Astrocyte of the cerebellum (primary cell): ENCODE results near the gene COL12A1.

Experiments
- DNase-seq: peaks from one replicate; pipeline ENCODE4 v3.0.0-alpha.2; 2011; ENCODE audit warnings: low read depth
- H3K4me3 ChIP-seq: 2 replicates; pipeline ENCODE4 v1.5.1; 2011; ENCODE audit warnings: mild to moderate bottlenecking, low read depth, low read length, moderate library complexity
- CTCF ChIP-seq: IDR thresholded peaks from 2 replicates; pipeline ENCODE4 v1.5.1; 2012; ENCODE audit warnings: low read length, low read depth, moderate library complexity, mild to moderate bottlenecking; ENCODE audit errors: missing control alignments
- in situ Hi-C: cut with HindIII; loops from 2 replicates; pipeline ENCODE4 v1.10.0; 2017; ENCODE audit warnings: low sequenced_read_pairs

Gene COL12A1

GRCh38 chr6:75217193-75217592 is 11.3 kb upstream of the COL12A1 start:
- DNase-seq, result no peak
- H3K4me3 ChIP-seq, result no peak overlapping the region
- in situ Hi-C loops, result loop anchor here (25.0 kb wide), 3 partner anchors 805 to 1255 kb away; no protein-coding TSS in a partner anchor
- TF ChIP-seq CTCF, result no peak

- DNase-seq, result no peak
- TF ChIP-seq CTCF, result no peak
- no peak overlapping the region for H3K4me3 ChIP-seq
- in situ Hi-C loops, result loop anchor here (25.0 kb wide), 3 partner anchors 803 to 1253 kb away; no protein-coding TSS in a partner anchor
These were observed 9.4 kb upstream of the COL12A1 start for GRCh38 chr6:75215291-75215690.

GRCh38 chr6:75213732-75214131 is 7.9 kb upstream of the COL12A1 start:
- no peak for TF ChIP-seq CTCF
- H3K4me3 ChIP-seq, result no peak overlapping the region
- in situ Hi-C loops, result loop anchor here (5.0 to 25.0 kb wide), 4 partner anchors 801 to 1356 kb away; no protein-coding TSS in a partner anchor
- DNase-seq, result no peak

GRCh38 chr6:75213112-75213511 is 7.3 kb upstream of the COL12A1 start:
- in situ Hi-C loops, result loop anchor here (5.0 to 25.0 kb wide), 4 partner anchors 801 to 1356 kb away; no protein-coding TSS in a partner anchor
- DNase-seq, result no peak
- H3K4me3 ChIP-seq, result no peak overlapping the region
- no peak for TF ChIP-seq CTCF

- no peak for DNase-seq
- in situ Hi-C loops, result loop anchor here (5.0 to 25.0 kb wide), 4 partner anchors 800 to 1355 kb away; no protein-coding TSS in a partner anchor
- no peak overlapping the region for H3K4me3 ChIP-seq
- no peak for TF ChIP-seq CTCF
These were observed 6.2 kb upstream of the COL12A1 start for GRCh38 chr6:75211920-75212590.

GRCh38 chr6:75210885-75211739 is 5.3 kb upstream of the COL12A1 start:
- peak; percentile 59 for TF ChIP-seq CTCF
- DNase-seq, result no peak
- no peak overlapping the region for H3K4me3 ChIP-seq
- in situ Hi-C loops, result loop anchor here (5.0 to 25.0 kb wide), 4 partner anchors 799 to 1354 kb away; no protein-coding TSS in a partner anchor
